ENCODE data around the gene C11orf68. TPM values are rescaled to one million over a fixed set of nuclear protein-coding genes. Genes with fewer than 3 reads are reported as not detected.

C11orf68 gene
- total and polyA plus RNA-seq, 2 donors (not counting 1 experiment from before 2014, with no cell fraction given) = 34.9 to 50.6 TPM

- DNase-seq = peak; percentile 42
- peaks cover 63% of the 10 kb centered on the region for H3K4me1 Mint-ChIP-seq
- H3K9me3 Mint-ChIP-seq (ENCODE audit: insufficient read depth) = no peaks in the 10 kb centered on the region
- CTCF ChIA-PET = interaction anchor here (0.6 to 15.5 kb wide), 23 partner anchors 7 to 1558 kb away, joined by 3 to 244 read pairs (median 8); partner anchors contain the start of genes C11orf68, CFL1, FOSL1 and KAT5
- H3K27ac Mint-ChIP-seq = peak overlapping the region; percentile 98
- ATAC-seq (ENCODE audit: low read depth) = no peak
- intact Hi-C loops (cut with micrococcal nuclease) = loop anchor here (2.0 kb wide), 2 partner anchors 37 to 179 kb away; partner anchors contain the start of gene KAT5
- no peaks in the 10 kb centered on the region for H3K27me3 Mint-ChIP-seq
- Histone ChIP-seq H3K4me1 (ENCODE audit: control insufficient read depth in 2 of 2, insufficient read depth in 2 of 2, low read length in 2 of 2) (peaks cover 52 to 62% of the 10 kb centered on the region in 2 donors), H3K36me3 (replicated peaks in 1 of 2; ENCODE audit: control extremely low read depth in 1 of 2, control insufficient read depth in 1 of 2, extremely low read depth in 1 of 2, insufficient read depth in 2 of 2, low read length in 1 of 2) (no peaks in the 10 kb centered on the region), H3K27me3 (replicated peaks in 1 of 4; ENCODE audit: control extremely low read depth in 1 of 4, control insufficient read depth in 3 of 4, insufficient read depth in 4 of 4, low read length in 3 of 4) (no peaks in the 10 kb centered on the region), H3K4me2 (replicated peaks; ENCODE audit: low read depth, low read length, poor library complexity, severe bottlenecking) (peak overlapping the region; percentile 99), H3K9ac (ENCODE audit: low read length) (peak overlapping the region; percentile 96), H3K27ac (ENCODE audit: low read length in 2 of 2) (peak overlapping the region; percentile 60 to 85), H3K79me2 (ENCODE audit: control insufficient read depth, insufficient read depth, low read length) (peaks cover 24% of the 10 kb centered on the region), H4K20me1 (ENCODE audit: control insufficient read depth, insufficient read depth, low read length, poor library complexity, severe bottlenecking) (peaks cover 21% of the 10 kb centered on the region), H2AFZ (ENCODE audit: insufficient read depth, low read depth, low read length, poor library complexity, severe bottlenecking) (peak overlapping the region; percentile 86), H3K9me3 (ENCODE audit: control extremely low read depth in 1 of 3, control insufficient read depth in 2 of 3, insufficient read depth in 1 of 3, low read length in 2 of 3) (no peaks in the 10 kb centered on the region), H3K4me3 (ENCODE audit: control extremely low read depth in 1 of 5, extremely low read depth in 1 of 5, insufficient read depth in 1 of 5, low read depth in 2 of 5, low read length in 4 of 5) (peak overlapping the region; percentile 18 to 88 (median 63))
- H3K4me3 Mint-ChIP-seq = peak overlapping the region; percentile 98
- under 1% methylated on average over 55 of the region's 57 CpGs for WGBS (ENCODE audit: insufficient coverage)
- TF ChIP-seq EZH2 (IDR thresholded peaks at IDR 0.05; ENCODE audit: borderline replicate concordance, insufficient read depth, low read depth, low read length, poor library complexity, severe bottlenecking) (no peak), CTCF (IDR thresholded peaks at IDR 0.05) (no peak)
- POLR2A ChIA-PET = interaction anchor here (0.5 to 6.2 kb wide), 14 partner anchors 9 to 433 kb away, joined by 3 to 65 read pairs (median 6); partner anchors contain the start of genes BANF1, C11orf68, CD248 and CFL1
These were observed 27.4 kb downstream of the C11orf68 start for GRCh38 chr11:65891219-65892136.
